Measurements from ENCODE around the gene BCLAF1.
A peak's percentile ranks its signal among the peaks of the same experiment; 100 is the strongest.

Gene BCLAF1

DNA sequence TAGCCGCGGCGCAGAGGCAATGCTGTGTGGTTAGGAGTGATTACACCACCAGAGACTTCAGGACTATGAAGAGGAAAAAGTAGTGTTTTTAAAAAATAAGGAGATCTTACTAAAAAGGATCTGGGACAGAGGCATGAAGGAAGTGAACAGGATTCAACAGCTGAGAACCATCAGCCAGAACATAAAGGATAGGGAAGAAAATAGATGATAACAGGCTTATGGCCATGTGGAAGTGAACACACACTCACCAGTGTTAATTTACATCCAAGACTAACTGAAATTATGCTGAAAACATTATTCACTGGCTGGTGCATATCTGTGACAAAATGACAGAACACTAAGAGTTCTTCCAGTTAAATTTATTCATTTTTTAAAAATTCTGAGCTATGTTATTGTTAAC lies 47.5 kb upstream of the BCLAF1 start:
- no peak overlapping the region for H3K14ac ChIP-seq (ENCODE audit: low read length in 2 of 2)
- H2BK15ac ChIP-seq (ENCODE audit: low read depth, poor library complexity, severe bottlenecking): no peak overlapping the region
- no peak overlapping the region for H2BK5ac ChIP-seq (ENCODE audit: low read depth, low read length, poor library complexity, severe bottlenecking)
- no peak overlapping the region for H3K4me3 ChIP-seq (ENCODE audit: insufficient read depth in 1 of 2, low read depth in 1 of 2, low read length in 2 of 2)
- H4K91ac ChIP-seq (ENCODE audit: low read length): no peak overlapping the region
- no peak overlapping the region for H2AK5ac ChIP-seq (ENCODE audit: low read length, severe bottlenecking)
- DNase-seq: no peak
- H4K8ac ChIP-seq (ENCODE audit: low read length): no peak overlapping the region
- no peak overlapping the region for H3K9ac ChIP-seq (ENCODE audit: low read length)
- no peak overlapping the region for H3K4me2 ChIP-seq (ENCODE audit: low read length, poor library complexity, severe bottlenecking)
- no peak overlapping the region for H2BK120ac ChIP-seq (ENCODE audit: low read depth, low read length)
- no peaks in the 10 kb centered on the region for H3K36me3 ChIP-seq (ENCODE audit: control insufficient read depth in 1 of 2, insufficient read depth in 2 of 2, low read depth in 1 of 2, low read length in 2 of 2)
- no peak overlapping the region for H3K18ac ChIP-seq (ENCODE audit: low read depth in 1 of 2, low read length in 2 of 2)
- no peak overlapping the region for H2BK12ac ChIP-seq (ENCODE audit: low read length in 2 of 2)
- no peak overlapping the region for H2AFZ ChIP-seq (ENCODE audit: low read depth, low read length)
- over 99% methylated on average over 3 of the region's 3 CpGs for WGBS
- no peaks in the 10 kb centered on the region for H3K4me1 ChIP-seq (ENCODE audit: control insufficient read depth, insufficient read depth, low read depth, low read length)
- H3K23ac ChIP-seq (ENCODE audit: low read length in 2 of 2): no peak overlapping the region
- no peaks in the 10 kb centered on the region for H3K9me3 ChIP-seq (ENCODE audit: control insufficient read depth, low read length)
- peaks cover 10 to 12% of the 10 kb centered on the region in 2 experiments for H3K27me3 ChIP-seq (ENCODE audit: control insufficient read depth in 1 of 2, insufficient read depth in 1 of 2, low read length in 2 of 2)
- H3K27ac ChIP-seq (ENCODE audit: low read length, poor library complexity, severe bottlenecking): no peak overlapping the region
- no peaks in the 10 kb centered on the region for H3K79me1 ChIP-seq (replicated peaks; ENCODE audit: low read length, poor library complexity, severe bottlenecking)
- no peak overlapping the region for H3K4ac ChIP-seq (ENCODE audit: low read depth in 1 of 2, low read length in 2 of 2)

DNA sequence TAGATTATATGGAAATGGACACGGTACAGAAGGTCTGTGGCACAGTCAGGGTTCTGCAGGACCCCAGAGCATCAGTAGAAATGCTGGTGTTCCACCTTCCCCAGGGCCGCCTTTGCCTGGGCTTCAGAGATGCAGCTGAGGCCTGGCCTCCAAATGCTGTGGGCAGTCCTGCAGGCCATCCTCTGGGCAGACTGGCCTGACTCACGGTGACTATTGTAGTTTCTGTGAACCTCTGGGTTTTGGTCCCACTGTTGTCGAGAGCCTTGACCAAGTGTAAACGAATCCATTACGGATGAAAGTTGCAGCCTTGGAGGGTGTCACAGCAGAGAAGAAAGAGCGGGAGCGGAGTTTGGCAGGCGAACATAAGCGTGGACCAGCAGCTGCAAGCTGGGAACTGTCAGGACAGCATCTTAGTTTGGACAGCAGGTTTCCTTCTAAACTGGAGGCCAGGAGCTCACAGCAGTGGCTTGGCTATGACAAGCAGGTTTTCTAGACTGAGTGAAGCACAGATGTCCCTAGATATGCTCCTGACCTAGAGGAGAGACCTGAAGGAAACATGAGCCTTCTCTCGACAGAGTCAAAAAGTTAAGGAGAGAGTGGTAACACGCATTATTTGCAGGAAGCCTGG lies 46.2 kb upstream of the BCLAF1 start:
- Histone ChIP-seq H3K4ac (ENCODE audit: low read depth in 1 of 2, low read length in 2 of 2) (no peak overlapping the region), H2BK15ac (ENCODE audit: low read depth, poor library complexity, severe bottlenecking) (no peak overlapping the region), H3K14ac (ENCODE audit: low read length in 2 of 2) (no peak overlapping the region), H3K79me1 (replicated peaks; ENCODE audit: low read length, poor library complexity, severe bottlenecking) (no peaks in the 10 kb centered on the region), H3K23ac (ENCODE audit: low read length in 2 of 2) (no peak overlapping the region), H2BK5ac (ENCODE audit: low read depth, low read length, poor library complexity, severe bottlenecking) (no peak overlapping the region), H2BK12ac (ENCODE audit: low read length in 2 of 2) (no peak overlapping the region), H3K9me3 (ENCODE audit: control insufficient read depth, low read length) (no peaks in the 10 kb centered on the region), H4K8ac (ENCODE audit: low read length) (no peak overlapping the region), H3K27ac (ENCODE audit: low read length, poor library complexity, severe bottlenecking) (no peak overlapping the region), H3K4me2 (ENCODE audit: low read length, poor library complexity, severe bottlenecking) (no peak overlapping the region), H3K9ac (ENCODE audit: low read length) (no peak overlapping the region), H3K27me3 (ENCODE audit: control insufficient read depth in 1 of 2, insufficient read depth in 1 of 2, low read length in 2 of 2) (peaks cover 10 to 12% of the 10 kb centered on the region in 2 experiments), H2AFZ (ENCODE audit: low read depth, low read length) (no peak overlapping the region), H4K91ac (ENCODE audit: low read length) (no peak overlapping the region), H3K18ac (ENCODE audit: low read depth in 1 of 2, low read length in 2 of 2) (no peak overlapping the region), H3K36me3 (ENCODE audit: control insufficient read depth in 1 of 2, insufficient read depth in 2 of 2, low read depth in 1 of 2, low read length in 2 of 2) (no peaks in the 10 kb centered on the region), H2BK120ac (ENCODE audit: low read depth, low read length) (no peak overlapping the region), H3K4me3 (ENCODE audit: insufficient read depth in 1 of 2, low read depth in 1 of 2, low read length in 2 of 2) (no peak overlapping the region), H2AK5ac (ENCODE audit: low read length, severe bottlenecking) (no peak overlapping the region), H3K4me1 (ENCODE audit: control insufficient read depth, insufficient read depth, low read depth, low read length) (no peaks in the 10 kb centered on the region)
- WGBS: 94% methylated on average over 11 of the region's 12 CpGs
- no peak for DNase-seq

DNA sequence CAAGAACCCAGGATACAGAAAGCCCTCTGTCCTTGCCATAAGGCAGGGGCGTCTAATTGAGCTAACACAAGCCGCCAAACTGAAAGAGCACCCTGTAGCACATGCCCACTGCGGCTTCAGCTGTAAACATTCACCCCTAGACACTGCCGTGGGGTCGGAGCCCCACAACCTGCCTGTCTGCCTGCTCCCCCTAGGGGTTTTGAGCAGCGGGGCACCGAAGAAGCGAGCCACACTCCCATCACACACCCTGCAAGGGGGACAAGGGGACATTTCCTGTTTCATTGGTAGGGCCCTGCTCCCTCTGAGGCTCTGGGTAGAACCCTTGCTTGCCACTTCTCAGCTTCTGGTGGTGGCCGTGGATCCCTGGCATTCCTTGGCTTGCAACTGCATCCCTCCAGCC lies 45.2 kb upstream of the BCLAF1 start:
- no peaks in the 10 kb centered on the region for H3K36me3 ChIP-seq (ENCODE audit: control insufficient read depth in 1 of 2, insufficient read depth in 2 of 2, low read depth in 1 of 2, low read length in 2 of 2)
- no peak overlapping the region for H2AK5ac ChIP-seq (ENCODE audit: low read length, severe bottlenecking)
- no peaks in the 10 kb centered on the region for H3K4me1 ChIP-seq (ENCODE audit: control insufficient read depth, insufficient read depth, low read depth, low read length)
- H3K27ac ChIP-seq (ENCODE audit: low read length, poor library complexity, severe bottlenecking): no peak overlapping the region
- 69% methylated on average over 9 of the region's 9 CpGs for WGBS
- no peak overlapping the region for H3K4me3 ChIP-seq (ENCODE audit: insufficient read depth in 1 of 2, low read depth in 1 of 2, low read length in 2 of 2)
- H2BK120ac ChIP-seq (ENCODE audit: low read depth, low read length): no peak overlapping the region
- no peak overlapping the region for H2BK5ac ChIP-seq (ENCODE audit: low read depth, low read length, poor library complexity, severe bottlenecking)
- no peak overlapping the region for H4K91ac ChIP-seq (ENCODE audit: low read length)
- no peak overlapping the region for H3K4me2 ChIP-seq (ENCODE audit: low read length, poor library complexity, severe bottlenecking)
- no peaks in the 10 kb centered on the region for H3K9me3 ChIP-seq (ENCODE audit: control insufficient read depth, low read length)
- H2AFZ ChIP-seq (ENCODE audit: low read depth, low read length): no peak overlapping the region
- H3K4ac ChIP-seq (ENCODE audit: low read depth in 1 of 2, low read length in 2 of 2): no peak overlapping the region
- H3K18ac ChIP-seq (ENCODE audit: low read depth in 1 of 2, low read length in 2 of 2): no peak overlapping the region
- no peak overlapping the region for H3K23ac ChIP-seq (ENCODE audit: low read length in 2 of 2)
- DNase-seq: no peak
- peaks cover 10 to 12% of the 10 kb centered on the region in 2 experiments for H3K27me3 ChIP-seq (ENCODE audit: control insufficient read depth in 1 of 2, insufficient read depth in 1 of 2, low read length in 2 of 2)
- no peak overlapping the region for H3K14ac ChIP-seq (ENCODE audit: low read length in 2 of 2)
- no peak overlapping the region for H4K8ac ChIP-seq (ENCODE audit: low read length)
- no peaks in the 10 kb centered on the region for H3K79me1 ChIP-seq (replicated peaks; ENCODE audit: low read length, poor library complexity, severe bottlenecking)
- H2BK15ac ChIP-seq (ENCODE audit: low read depth, poor library complexity, severe bottlenecking): no peak overlapping the region
- H3K9ac ChIP-seq (ENCODE audit: low read length): no peak overlapping the region
- H2BK12ac ChIP-seq (ENCODE audit: low read length in 2 of 2): no peak overlapping the region

DNA sequence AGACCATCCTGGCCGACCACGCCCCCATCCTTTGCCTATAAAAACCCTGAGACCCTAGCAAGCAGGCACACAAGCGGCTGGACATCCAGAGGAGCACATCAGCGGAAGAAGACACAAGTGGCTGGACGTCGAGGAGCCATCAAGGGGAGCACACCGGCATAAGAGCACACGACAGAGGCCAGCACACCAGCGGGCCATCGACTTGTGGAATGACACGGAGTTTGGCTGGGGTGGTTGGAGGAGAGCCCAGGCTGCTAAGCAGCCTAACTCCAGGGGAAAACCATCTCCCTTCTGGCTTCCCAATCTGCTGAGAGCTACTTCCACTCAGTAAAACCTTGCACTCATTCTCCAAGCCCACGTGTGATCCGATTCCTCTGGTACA lies 44.8 kb upstream of the BCLAF1 start:
- no peak overlapping the region for H2BK5ac ChIP-seq (ENCODE audit: low read depth, low read length, poor library complexity, severe bottlenecking)
- no peak overlapping the region for H2AFZ ChIP-seq (ENCODE audit: low read depth, low read length)
- no peak overlapping the region for H3K4ac ChIP-seq (ENCODE audit: low read depth in 1 of 2, low read length in 2 of 2)
- peak overlapping the region in 1 of 2 experiments; percentile 18 for H3K14ac ChIP-seq (ENCODE audit: low read length in 2 of 2)
- no peak overlapping the region for H2BK120ac ChIP-seq (ENCODE audit: low read depth, low read length)
- no peak overlapping the region for H4K91ac ChIP-seq (ENCODE audit: low read length)
- H3K27ac ChIP-seq (ENCODE audit: low read length, poor library complexity, severe bottlenecking): no peak overlapping the region
- H2AK5ac ChIP-seq (ENCODE audit: low read length, severe bottlenecking): no peak overlapping the region
- H3K23ac ChIP-seq (ENCODE audit: low read length in 2 of 2): no peak overlapping the region
- 94% methylated on average over 13 of the region's 13 CpGs for WGBS
- H3K18ac ChIP-seq (ENCODE audit: low read depth in 1 of 2, low read length in 2 of 2): no peak overlapping the region
- H3K36me3 ChIP-seq (ENCODE audit: control insufficient read depth in 1 of 2, insufficient read depth in 2 of 2, low read depth in 1 of 2, low read length in 2 of 2): no peaks in the 10 kb centered on the region
- no peak overlapping the region for H3K9ac ChIP-seq (ENCODE audit: low read length)
- DNase-seq: no peak
- no peaks in the 10 kb centered on the region for H3K79me1 ChIP-seq (replicated peaks; ENCODE audit: low read length, poor library complexity, severe bottlenecking)
- H2BK15ac ChIP-seq (ENCODE audit: low read depth, poor library complexity, severe bottlenecking): no peak overlapping the region
- no peak overlapping the region for H3K4me2 ChIP-seq (ENCODE audit: low read length, poor library complexity, severe bottlenecking)
- peaks cover 10 to 12% of the 10 kb centered on the region in 2 experiments for H3K27me3 ChIP-seq (ENCODE audit: control insufficient read depth in 1 of 2, insufficient read depth in 1 of 2, low read length in 2 of 2)
- H2BK12ac ChIP-seq (ENCODE audit: low read length in 2 of 2): no peak overlapping the region
- H3K9me3 ChIP-seq (ENCODE audit: control insufficient read depth, low read length): no peaks in the 10 kb centered on the region
- H3K4me3 ChIP-seq (ENCODE audit: insufficient read depth in 1 of 2, low read depth in 1 of 2, low read length in 2 of 2): no peak overlapping the region
- no peaks in the 10 kb centered on the region for H3K4me1 ChIP-seq (ENCODE audit: control insufficient read depth, insufficient read depth, low read depth, low read length)
- H4K8ac ChIP-seq (ENCODE audit: low read length): no peak overlapping the region

Measured in mesenchymal stem cell (in vitro differentiated cells and primary cell).